Measurements from ENCODE around the gene CD14. TPM values are rescaled to one million over a fixed set of nuclear protein-coding genes. Genes with fewer than 3 reads are reported as not detected.

CD14 gene
- total RNA-seq, 1 experiment from 2014 or later, result 0.42 TPM

DNA sequence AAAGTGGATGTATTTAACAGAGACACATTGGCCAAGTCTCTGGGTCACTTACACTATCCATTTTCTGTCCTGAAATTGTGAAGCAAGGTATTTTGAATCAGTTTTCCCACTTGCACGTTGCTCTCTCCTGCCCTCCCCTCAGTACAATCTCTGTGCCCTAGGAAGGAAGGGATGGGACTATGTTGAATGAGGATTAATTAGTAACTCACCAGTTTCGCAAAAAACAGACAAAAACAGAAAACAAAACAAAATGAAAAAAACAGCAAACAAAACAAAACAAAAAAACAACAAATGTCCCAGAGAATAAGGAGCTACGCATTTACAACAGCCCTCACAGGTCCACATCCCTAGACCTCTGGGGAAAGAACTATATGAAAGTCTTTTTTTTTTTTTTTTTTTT lies 1.1 kb upstream of the CD14 start:
- no peak overlapping the region for H3K9ac ChIP-seq (ENCODE audit: low read length)
- no peak overlapping the region for H3K27ac ChIP-seq (ENCODE audit: low read depth, low read length)
- H3K4me1 ChIP-seq (ENCODE audit: control insufficient read depth in 1 of 2, insufficient read depth in 2 of 2, low read length in 2 of 2), result peaks cover 4 to 9% of the 10 kb centered on the region in 2 experiments; a peak in 3 of 4 replicates
- no peaks in the 10 kb centered on the region for H3K36me3 ChIP-seq (ENCODE audit: control insufficient read depth in 1 of 2, insufficient read depth in 2 of 2, low read length in 2 of 2)
- POLR2A ChIA-PET, result interaction anchor here (2.2 kb wide), 1 partner anchor 76 kb away, joined by 6 read pairs; the partner anchor contains the start of gene SRA1
- no peak overlapping the region for H2AFZ ChIP-seq (ENCODE audit: low read depth, low read length, poor library complexity, severe bottlenecking)
- intact Hi-C loops (cut with micrococcal nuclease), result no loop called here
- no peaks in the 10 kb centered on the region for H4K20me1 ChIP-seq (ENCODE audit: insufficient read depth)
- CTCF ChIA-PET, result interaction anchor here (1.4 to 1.9 kb wide), 4 partner anchors 14 to 288 kb away, joined by 5 to 8 read pairs (median 7); partner anchors contain the start of genes HBEGF, IK and NDUFA2
- no peaks in the 10 kb centered on the region for H3K9me3 ChIP-seq (ENCODE audit: control insufficient read depth in 1 of 2, insufficient read depth in 1 of 2, low read depth in 1 of 2, low read length in 2 of 2)
- no peaks in the 10 kb centered on the region for H3K27me3 ChIP-seq (ENCODE audit: insufficient read depth, low read length)
- H3K79me2 ChIP-seq (ENCODE audit: insufficient read depth, low read length), result no peaks in the 10 kb centered on the region
- TF ChIP-seq POLR2A (IDR thresholded peaks at IDR 0.05; ENCODE audit: borderline replicate concordance, extremely low read depth, insufficient read depth, insufficient read length) (no peak), SP1 (IDR thresholded peaks at IDR 0.05; ENCODE audit: low read depth) (no peak), RAD21 (IDR thresholded peaks at IDR 0.05; ENCODE audit: low read depth) (no peak), TCF7L2 (IDR thresholded peaks at IDR 0.05; ENCODE audit: borderline replicate concordance, extremely low read depth, insufficient read depth, insufficient read length) (no peak), JUND (IDR thresholded peaks at IDR 0.05) (no peak), FOSL1 (IDR thresholded peaks at IDR 0.05; ENCODE audit: low read depth) (no peak), ZFX (IDR thresholded peaks at IDR 0.05) (no peak), POLR2AphosphoS5 (IDR thresholded peaks at IDR 0.05; ENCODE audit: low read depth, low read length) (no peak), EGR1 (IDR thresholded peaks at IDR 0.05; ENCODE audit: low read depth) (no peak), ZNF274 (IDR thresholded peaks at IDR 0.05; ENCODE audit: low read depth, low read length) (no peak), EZH2 (IDR thresholded peaks at IDR 0.05) (no peak), EZH2phosphoT487 (IDR thresholded peaks at IDR 0.05; ENCODE audit: borderline replicate concordance) (no peak), SIN3A (IDR thresholded peaks at IDR 0.05; ENCODE audit: low read depth) (no peak)
- TF ChIP-seq, protein P1, sequence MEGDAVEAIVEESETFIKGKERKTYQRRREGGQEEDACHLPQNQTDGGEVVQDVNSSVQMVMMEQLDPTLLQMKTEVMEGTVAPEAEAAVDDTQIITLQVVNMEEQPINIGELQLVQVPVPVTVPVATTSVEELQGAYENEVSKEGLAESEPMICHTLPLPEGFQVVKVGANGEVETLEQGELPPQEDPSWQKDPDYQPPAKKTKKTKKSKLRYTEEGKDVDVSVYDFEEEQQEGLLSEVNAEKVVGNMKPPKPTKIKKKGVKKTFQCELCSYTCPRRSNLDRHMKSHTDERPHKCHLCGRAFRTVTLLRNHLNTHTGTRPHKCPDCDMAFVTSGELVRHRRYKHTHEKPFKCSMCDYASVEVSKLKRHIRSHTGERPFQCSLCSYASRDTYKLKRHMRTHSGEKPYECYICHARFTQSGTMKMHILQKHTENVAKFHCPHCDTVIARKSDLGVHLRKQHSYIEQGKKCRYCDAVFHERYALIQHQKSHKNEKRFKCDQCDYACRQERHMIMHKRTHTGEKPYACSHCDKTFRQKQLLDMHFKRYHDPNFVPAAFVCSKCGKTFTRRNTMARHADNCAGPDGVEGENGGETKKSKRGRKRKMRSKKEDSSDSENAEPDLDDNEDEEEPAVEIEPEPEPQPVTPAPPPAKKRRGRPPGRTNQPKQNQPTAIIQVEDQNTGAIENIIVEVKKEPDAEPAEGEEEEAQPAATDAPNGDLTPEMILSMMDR (IDR thresholded peaks at IDR 0.05 in 2 of 3, conservative IDR thresholded peaks at IDR 0.05 in 1 of 3; ENCODE audit: borderline replicate concordance in 1 of 3, insufficient read depth in 1 of 3, low read depth in 2 of 3, low read length in 2 of 3), result no peak
- TF ChIP-seq, protein P2, sequence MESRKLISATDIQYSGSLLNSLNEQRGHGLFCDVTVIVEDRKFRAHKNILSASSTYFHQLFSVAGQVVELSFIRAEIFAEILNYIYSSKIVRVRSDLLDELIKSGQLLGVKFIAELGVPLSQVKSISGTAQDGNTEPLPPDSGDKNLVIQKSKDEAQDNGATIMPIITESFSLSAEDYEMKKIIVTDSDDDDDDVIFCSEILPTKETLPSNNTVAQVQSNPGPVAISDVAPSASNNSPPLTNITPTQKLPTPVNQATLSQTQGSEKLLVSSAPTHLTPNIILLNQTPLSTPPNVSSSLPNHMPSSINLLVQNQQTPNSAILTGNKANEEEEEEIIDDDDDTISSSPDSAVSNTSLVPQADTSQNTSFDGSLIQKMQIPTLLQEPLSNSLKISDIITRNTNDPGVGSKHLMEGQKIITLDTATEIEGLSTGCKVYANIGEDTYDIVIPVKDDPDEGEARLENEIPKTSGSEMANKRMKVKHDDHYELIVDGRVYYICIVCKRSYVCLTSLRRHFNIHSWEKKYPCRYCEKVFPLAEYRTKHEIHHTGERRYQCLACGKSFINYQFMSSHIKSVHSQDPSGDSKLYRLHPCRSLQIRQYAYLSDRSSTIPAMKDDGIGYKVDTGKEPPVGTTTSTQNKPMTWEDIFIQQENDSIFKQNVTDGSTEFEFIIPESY (IDR thresholded peaks at IDR 0.05; ENCODE audit: extremely low read depth, insufficient replicate concordance, low read length), result no peak
- TF ChIP-seq, protein P3, sequence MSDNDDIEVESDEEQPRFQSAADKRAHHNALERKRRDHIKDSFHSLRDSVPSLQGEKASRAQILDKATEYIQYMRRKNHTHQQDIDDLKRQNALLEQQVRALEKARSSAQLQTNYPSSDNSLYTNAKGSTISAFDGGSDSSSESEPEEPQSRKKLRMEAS (IDR thresholded peaks at IDR 0.05), result no peak
- ATAC-seq (no peak), DNase-seq (ENCODE audit: low read depth, low spot score) (no peak)
- no peak overlapping the region for H3K4me2 ChIP-seq (ENCODE audit: low read length)
- no TSS peak for BruUV-seq (replicated peaks)
- H3K4me3 ChIP-seq (replicated peaks in 1 of 2; ENCODE audit: low read depth in 1 of 2, low read length in 2 of 2), result no peak overlapping the region
- H3K9me2 ChIP-seq (ENCODE audit: insufficient read depth), result no peaks in the 10 kb centered on the region
- RAD21 ChIA-PET (ENCODE audit: low non-redundant PET in 1 of 2, low total read pairs in 2 of 2, uncharacterized antibody in 2 of 2, unreplicated experiment in 2 of 2), result no interaction called here
